Body of pancreas (tissue), 4 donors: Measurements from ENCODE around the gene MOGAT1. TPM values are rescaled to one million over a fixed set of nuclear protein-coding genes. Genes with fewer than 3 reads are reported as not detected.

Experiments used
- ATAC-seq: fragments of 150-250 bp; one replicate; pipeline ENCODE4 v1.9.1; 2016
- DNase-seq, 4 donors: peaks; one replicate each; pipeline ENCODE4 v3.0.0-alpha.2; 2019
- H3K27ac ChIP-seq, 4 donors: fragments of 200-600 bp; sonication (generic); 1 replicate in 3 of 4; 2 replicates in 1 of 4; pipeline versions ENCODE4 v1.5.1 to v1.6.1; 2016 to 2019; ENCODE audit warnings: mild to moderate bottlenecking in 1 of 4, mixed read lengths in 1 of 4, moderate library complexity in 1 of 4
- H3K27me3 ChIP-seq, 2 donors: fragments of 200-600 bp; sonication (generic); one replicate each; pipeline ENCODE4 v1.6.0; 2016; ENCODE audit warnings: mild to moderate bottlenecking in 1 of 2
- H3K36me3 ChIP-seq, 2 donors: fragments of 200-600 bp; sonication (generic); replicated peaks in 1 of 2; 2 replicates each; pipeline ENCODE4 v1.5.1; 2016; ENCODE audit warnings: low read depth in 2 of 2; ENCODE audit not compliant: insufficient read depth in 1 of 2
- H3K4me1 ChIP-seq: fragments of 200-600 bp; sonication (generic); one replicate; pipeline ENCODE4 v1.6.0; 2016
- H3K4me3 ChIP-seq, 2 donors: fragments of 200-600 bp; sonication (generic); 1 replicate in 1 of 2; 2 replicates in 1 of 2; pipeline ENCODE4 v1.5.1; 2016 to 2019
- H3K9me3 ChIP-seq, 3 donors: fragments of 200-600 bp; sonication (generic); 1 replicate in 2 of 3; 2 replicates in 1 of 3; pipeline ENCODE4 v1.5.1; 2016
- POLR2A ChIP-seq, 3 donors: fragments of 450-650 bp; IDR thresholded peaks; one replicate each; pipeline ENCODE4 v1.6.1; 2016; ENCODE audit warnings: antibody characterized with exemption in 3 of 3, mild to moderate bottlenecking in 2 of 3
- WGBS, 2 donors: methylation state at CpG; one replicate each; pipeline ENCODE4 v1.1.5; 2017; 5-methylcytosine and 5-hydroxymethylcytosine counted together
- intact Hi-C: fragments of 100-400 bp; cut with DNase I; formaldehyde crosslinking; loops from one replicate; pipeline ENCODE4 v1.15.1; 2023
- total RNA-seq, 2 donors: library from RNA; depleted of rRNA; stranded (reverse); fragments of >200 nt; gene quantifications; one replicate each; pipeline ENCODE4 v1.1.0, GENCODE V29; 2016
- TF ChIP-seq, protein P1 (sequence below), 7 experiments: fragments of 450-650 bp in 4 of 7; fragments of 200-600 bp in 3 of 7; sonication (generic) in 3 of 7; IDR thresholded peaks; one replicate each; pipeline ENCODE4 v1.5.1; 2016 to 2019; ENCODE audit warnings: antibody characterized with exemption in 7 of 7

Gene MOGAT1
- total RNA-seq, 2 donors from 2014 or later, result 1.8 TPM; not detected in 1

DNA sequence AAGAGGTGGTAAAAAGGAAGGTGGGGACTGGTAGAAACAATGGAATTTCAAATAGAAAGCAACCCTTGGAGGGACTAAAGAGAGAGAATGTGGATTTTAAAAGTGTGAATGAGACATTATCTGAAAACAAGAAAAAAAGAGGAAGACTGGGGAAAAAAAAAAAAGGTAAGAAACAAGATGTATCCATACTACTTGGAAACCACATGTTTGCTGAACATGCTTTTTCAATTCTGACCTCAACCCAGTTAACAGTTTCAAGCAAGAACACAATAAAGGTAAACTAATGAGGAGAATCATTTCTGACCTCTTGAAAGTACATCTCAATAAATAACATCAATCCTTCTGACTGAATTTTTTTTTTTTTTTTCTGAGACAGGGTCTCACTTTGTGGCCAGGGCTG, 18.2 kb upstream of the MOGAT1 start:
- DNase-seq (no peak), ATAC-seq (no peak)
- intact Hi-C loops, result no loop called here
- peaks cover 55% of the 10 kb centered on the region for H3K4me1 ChIP-seq
- no peaks in the 10 kb centered on the region for H3K36me3 ChIP-seq
- H3K27me3 ChIP-seq, result no peaks in the 10 kb centered on the region
- no peak overlapping the region for H3K27ac ChIP-seq
- H3K9me3 ChIP-seq, result no peaks in the 10 kb centered on the region
- TF ChIP-seq POLR2A (IDR thresholded peaks at IDR 0.05), result no peak
- TF ChIP-seq, protein P1, sequence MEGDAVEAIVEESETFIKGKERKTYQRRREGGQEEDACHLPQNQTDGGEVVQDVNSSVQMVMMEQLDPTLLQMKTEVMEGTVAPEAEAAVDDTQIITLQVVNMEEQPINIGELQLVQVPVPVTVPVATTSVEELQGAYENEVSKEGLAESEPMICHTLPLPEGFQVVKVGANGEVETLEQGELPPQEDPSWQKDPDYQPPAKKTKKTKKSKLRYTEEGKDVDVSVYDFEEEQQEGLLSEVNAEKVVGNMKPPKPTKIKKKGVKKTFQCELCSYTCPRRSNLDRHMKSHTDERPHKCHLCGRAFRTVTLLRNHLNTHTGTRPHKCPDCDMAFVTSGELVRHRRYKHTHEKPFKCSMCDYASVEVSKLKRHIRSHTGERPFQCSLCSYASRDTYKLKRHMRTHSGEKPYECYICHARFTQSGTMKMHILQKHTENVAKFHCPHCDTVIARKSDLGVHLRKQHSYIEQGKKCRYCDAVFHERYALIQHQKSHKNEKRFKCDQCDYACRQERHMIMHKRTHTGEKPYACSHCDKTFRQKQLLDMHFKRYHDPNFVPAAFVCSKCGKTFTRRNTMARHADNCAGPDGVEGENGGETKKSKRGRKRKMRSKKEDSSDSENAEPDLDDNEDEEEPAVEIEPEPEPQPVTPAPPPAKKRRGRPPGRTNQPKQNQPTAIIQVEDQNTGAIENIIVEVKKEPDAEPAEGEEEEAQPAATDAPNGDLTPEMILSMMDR (IDR thresholded peaks at IDR 0.05), result no peak
- no peak overlapping the region for H3K4me3 ChIP-seq

DNA sequence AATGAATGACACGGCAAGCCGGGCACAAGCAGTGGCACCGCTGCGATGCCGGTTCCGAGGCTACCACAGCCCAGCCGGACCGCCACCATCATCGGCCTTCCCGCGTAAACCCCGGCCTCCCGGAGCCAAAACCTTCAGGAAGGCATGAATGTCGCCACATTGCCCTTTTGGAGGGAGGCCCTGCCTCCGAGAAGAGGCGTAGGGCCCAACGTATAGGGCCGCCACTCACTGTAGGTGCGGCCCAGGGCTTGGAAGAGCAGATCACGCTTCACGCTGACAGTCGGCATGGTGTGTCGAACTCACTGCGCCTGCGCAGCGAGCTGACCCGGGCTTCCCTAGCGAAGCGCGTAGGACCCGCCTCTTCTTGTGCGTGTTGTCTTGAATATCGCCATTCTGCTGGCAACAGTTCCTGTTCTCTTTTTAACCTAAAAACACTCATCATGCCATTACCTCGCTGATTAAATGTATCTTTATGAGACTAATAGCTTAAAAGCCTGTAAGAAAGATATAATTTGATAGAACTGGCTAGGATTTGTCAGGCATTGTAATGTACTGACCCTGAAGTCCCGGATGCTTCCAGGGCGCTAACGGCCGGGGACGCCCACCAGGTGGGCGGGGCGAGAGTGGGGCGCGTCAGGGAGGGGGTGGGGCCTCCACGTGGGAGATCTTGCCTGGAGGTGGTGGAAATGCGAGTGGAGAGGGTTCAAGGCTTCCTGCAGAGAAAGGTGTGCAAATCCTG, 15.5 kb upstream of the MOGAT1 start, which contains the start of gene FARSB:
Gene FARSB, minus strand, starts transcription at position 306 of the 739 bp plus-strand sequence. Its CDS starts 19 bp downstream, at position 287.
- Histone ChIP-seq H3K27me3 (no peaks in the 10 kb centered on the region), H3K9me3 (no peaks in the 10 kb centered on the region), H3K4me3 (peak within 1 kb of the TSS; percentile 47 to 69), H3K36me3 (no peaks in the 10 kb centered on the region), H3K27ac (peak within 1 kb of the TSS; percentile 91 to 94 (median 92)), H3K4me1 (peaks cover 43% of the 10 kb centered on the region)
- TF ChIP-seq, protein P1 (IDR thresholded peaks at IDR 0.05), result no peak
- TF ChIP-seq POLR2A (IDR thresholded peaks at IDR 0.05), result peak in 2 of 3 donors; percentile 62 to 68
- WGBS, 2 donors, result 0 to 1% methylated on average over 22 to 45 of the region's 45 CpGs
- ATAC-seq (peak; percentile 97), DNase-seq (peak; percentile 95 to 97 (median 97))
- intact Hi-C loops, result no loop called here

DNA sequence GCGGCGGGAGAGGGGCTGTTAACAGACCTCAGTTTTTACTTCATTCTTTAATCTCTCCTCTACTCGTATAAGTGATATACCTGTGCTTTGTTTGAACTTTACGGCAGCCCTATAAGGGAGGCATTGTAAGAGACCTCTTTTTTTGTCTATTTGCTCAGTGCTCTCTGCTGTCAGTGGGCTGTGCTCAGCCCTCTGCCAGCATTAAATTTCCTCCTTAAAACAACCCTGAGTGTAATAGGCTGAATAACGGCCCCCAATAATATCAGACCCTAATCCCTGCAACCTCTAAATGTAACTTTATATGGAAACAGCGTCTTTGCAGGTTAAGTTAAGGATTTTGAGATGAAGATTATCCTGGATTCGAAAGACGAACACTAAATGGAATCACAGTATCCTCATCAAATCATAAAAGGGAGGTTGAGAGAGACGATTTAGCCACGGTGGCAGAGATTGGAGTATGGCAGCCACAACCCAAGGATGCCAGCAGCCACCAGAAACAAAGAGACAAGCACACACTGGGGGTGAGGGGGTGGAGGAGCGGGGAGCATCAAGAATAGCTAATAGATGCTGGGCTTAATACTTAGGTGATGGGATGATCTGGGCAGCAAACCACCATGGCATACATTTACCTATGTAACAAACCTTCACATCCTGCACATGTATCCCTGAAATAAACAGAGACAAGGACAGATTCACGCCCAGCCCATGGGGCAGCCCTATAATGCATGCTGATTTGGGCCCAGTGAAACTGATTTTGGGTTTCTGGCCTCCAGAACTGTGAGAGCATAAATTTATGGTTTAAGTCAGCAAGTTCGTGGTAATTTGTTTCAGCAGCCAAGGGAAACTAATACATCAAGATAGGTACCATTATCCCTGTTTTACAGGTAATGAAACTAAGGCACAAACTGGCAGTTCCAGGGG, 14.7 kb upstream of the MOGAT1 start:
- no peak for TF ChIP-seq POLR2A (IDR thresholded peaks at IDR 0.05)
- TF ChIP-seq, protein P1 (IDR thresholded peaks at IDR 0.05), result no peak
- ATAC-seq (no peak), DNase-seq (no peak)
- intact Hi-C loops, result no loop called here
- no peaks in the 10 kb centered on the region for H3K27me3 ChIP-seq
- H3K27ac ChIP-seq, result peak overlapping the region; percentile 91 to 94 (median 92)
- H3K4me3 ChIP-seq, result peak overlapping the region; percentile 16 to 69
- 19 to 23% methylated on average over 13 of the region's 13 CpGs for WGBS, 2 donors
- no peaks in the 10 kb centered on the region for H3K36me3 ChIP-seq
- no peaks in the 10 kb centered on the region for H3K9me3 ChIP-seq
- peaks cover 35% of the 10 kb centered on the region for H3K4me1 ChIP-seq

DNA sequence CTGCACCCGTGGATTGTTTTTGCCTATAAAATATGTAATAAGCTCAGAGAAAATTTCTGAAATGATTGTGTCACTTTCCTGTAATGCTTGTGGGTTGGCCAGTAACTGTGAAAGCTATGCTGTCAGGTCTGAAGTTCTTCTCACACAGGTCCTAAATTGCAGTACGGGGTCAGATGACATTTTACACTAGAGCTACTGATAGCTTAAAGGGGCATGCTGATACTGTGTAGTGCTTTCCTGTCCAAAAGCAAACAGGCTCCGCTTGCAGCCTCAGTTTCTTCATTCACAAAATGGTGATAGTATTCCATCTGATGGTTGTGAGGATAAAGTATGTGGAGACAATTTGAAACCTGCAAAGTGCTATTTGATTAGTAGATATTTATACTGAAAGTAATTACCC, 8.0 kb upstream of the MOGAT1 start:
- intact Hi-C loops, result no loop called here
- Histone ChIP-seq H3K4me1 (no peaks in the 10 kb centered on the region), H3K27me3 (no peaks in the 10 kb centered on the region), H3K36me3 (no peaks in the 10 kb centered on the region), H3K9me3 (no peaks in the 10 kb centered on the region), H3K4me3 (no peak overlapping the region), H3K27ac (no peak overlapping the region)
- 63 to 70% methylated on average over 3 of the region's 3 CpGs for WGBS, 2 donors
- TF ChIP-seq POLR2A (IDR thresholded peaks at IDR 0.05), result no peak
- TF ChIP-seq, protein P1 (IDR thresholded peaks at IDR 0.05), result no peak
- no peak for ATAC-seq
- no peak for DNase-seq
